WTC11 (cell line): ENCODE measurements around the gene LHX4.

ENCODE experiments used
- ELF4 ChIP-seq: sonication (generic); formaldehyde crosslinking; IDR thresholded peaks from 2 replicates; pipeline ENCODE4 v1.8.1; 2022; ENCODE audit warnings: low read depth, mild to moderate bottlenecking, moderate library complexity, missing genetic modification reagents
- EMX1 ChIP-seq: fragments of 250-450 bp; sonication (Bioruptor Pico); IDR thresholded peaks from 2 replicates; pipeline ENCODE4 v1.8.0; 2021; ENCODE audit warnings: mild to moderate bottlenecking
- IRF2 ChIP-seq: sonication (generic); formaldehyde crosslinking; IDR thresholded peaks from 2 replicates; pipeline ENCODE4 v1.8.0; 2022; ENCODE audit warnings: low read depth, missing genetic modification reagents, borderline replicate concordance
- JUN ChIP-seq: sonication (generic); formaldehyde crosslinking; IDR thresholded peaks from 2 replicates; pipeline ENCODE4 v1.8.0; 2023; ENCODE audit warnings: mild to moderate bottlenecking, missing genetic modification reagents
- SMAD4 ChIP-seq: sonication (generic); formaldehyde crosslinking; IDR thresholded peaks from 2 replicates; pipeline ENCODE4 v1.8.0; 2022; ENCODE audit warnings: mild to moderate bottlenecking, missing genetic modification reagents
- TCF7 ChIP-seq: sonication (generic); formaldehyde crosslinking; IDR thresholded peaks from 2 replicates; pipeline ENCODE4 v1.8.0; 2022; ENCODE audit warnings: mild to moderate bottlenecking, low read depth, missing genetic modification reagents, moderate library complexity
- USF1 ChIP-seq: sonication (generic); formaldehyde crosslinking; IDR thresholded peaks from 2 replicates; pipeline ENCODE4 v1.8.0; 2022; ENCODE audit warnings: mild to moderate bottlenecking, missing genetic modification reagents
- ZNF121 ChIP-seq: sonication (generic); formaldehyde crosslinking; IDR thresholded peaks from 2 replicates; pipeline ENCODE4 v1.8.0; 2023; ENCODE audit warnings: missing genetic modification reagents
- TF ChIP-seq, protein P1 (sequence below): fragments of 200-600 bp; IDR thresholded peaks from 2 replicates; pipeline ENCODE4 v1.8.0; 2022; ENCODE audit warnings: antibody characterized with exemption

- TF ChIP-seq, protein P1, sequence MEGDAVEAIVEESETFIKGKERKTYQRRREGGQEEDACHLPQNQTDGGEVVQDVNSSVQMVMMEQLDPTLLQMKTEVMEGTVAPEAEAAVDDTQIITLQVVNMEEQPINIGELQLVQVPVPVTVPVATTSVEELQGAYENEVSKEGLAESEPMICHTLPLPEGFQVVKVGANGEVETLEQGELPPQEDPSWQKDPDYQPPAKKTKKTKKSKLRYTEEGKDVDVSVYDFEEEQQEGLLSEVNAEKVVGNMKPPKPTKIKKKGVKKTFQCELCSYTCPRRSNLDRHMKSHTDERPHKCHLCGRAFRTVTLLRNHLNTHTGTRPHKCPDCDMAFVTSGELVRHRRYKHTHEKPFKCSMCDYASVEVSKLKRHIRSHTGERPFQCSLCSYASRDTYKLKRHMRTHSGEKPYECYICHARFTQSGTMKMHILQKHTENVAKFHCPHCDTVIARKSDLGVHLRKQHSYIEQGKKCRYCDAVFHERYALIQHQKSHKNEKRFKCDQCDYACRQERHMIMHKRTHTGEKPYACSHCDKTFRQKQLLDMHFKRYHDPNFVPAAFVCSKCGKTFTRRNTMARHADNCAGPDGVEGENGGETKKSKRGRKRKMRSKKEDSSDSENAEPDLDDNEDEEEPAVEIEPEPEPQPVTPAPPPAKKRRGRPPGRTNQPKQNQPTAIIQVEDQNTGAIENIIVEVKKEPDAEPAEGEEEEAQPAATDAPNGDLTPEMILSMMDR = no peak
- no peak for TF ChIP-seq EMX1 (CRISPR knock-in tag)
- no peak for TF ChIP-seq USF1
- no peak for TF ChIP-seq SMAD4 (CRISPR knock-in tag)
- TF ChIP-seq ELF4 (CRISPR knock-in tag) = no peak
- no peak for TF ChIP-seq IRF2 (CRISPR knock-in tag)
- TF ChIP-seq ZNF121 (CRISPR knock-in tag) = no peak
- no peak for TF ChIP-seq JUN (CRISPR knock-in tag)
- no peak for TF ChIP-seq TCF7 (CRISPR knock-in tag)
Observed at GRCh38 chr1:180211156-180211859, 18.8 kb upstream of the LHX4 start.
